ENCODE data around the gene PLEKHM2. TPM values are rescaled to one million over a fixed set of nuclear protein-coding genes. Genes with fewer than 3 reads are reported as not detected.
A peak's percentile ranks its signal among the peaks of the same experiment; 100 is the strongest.

Gene PLEKHM2, protein sequence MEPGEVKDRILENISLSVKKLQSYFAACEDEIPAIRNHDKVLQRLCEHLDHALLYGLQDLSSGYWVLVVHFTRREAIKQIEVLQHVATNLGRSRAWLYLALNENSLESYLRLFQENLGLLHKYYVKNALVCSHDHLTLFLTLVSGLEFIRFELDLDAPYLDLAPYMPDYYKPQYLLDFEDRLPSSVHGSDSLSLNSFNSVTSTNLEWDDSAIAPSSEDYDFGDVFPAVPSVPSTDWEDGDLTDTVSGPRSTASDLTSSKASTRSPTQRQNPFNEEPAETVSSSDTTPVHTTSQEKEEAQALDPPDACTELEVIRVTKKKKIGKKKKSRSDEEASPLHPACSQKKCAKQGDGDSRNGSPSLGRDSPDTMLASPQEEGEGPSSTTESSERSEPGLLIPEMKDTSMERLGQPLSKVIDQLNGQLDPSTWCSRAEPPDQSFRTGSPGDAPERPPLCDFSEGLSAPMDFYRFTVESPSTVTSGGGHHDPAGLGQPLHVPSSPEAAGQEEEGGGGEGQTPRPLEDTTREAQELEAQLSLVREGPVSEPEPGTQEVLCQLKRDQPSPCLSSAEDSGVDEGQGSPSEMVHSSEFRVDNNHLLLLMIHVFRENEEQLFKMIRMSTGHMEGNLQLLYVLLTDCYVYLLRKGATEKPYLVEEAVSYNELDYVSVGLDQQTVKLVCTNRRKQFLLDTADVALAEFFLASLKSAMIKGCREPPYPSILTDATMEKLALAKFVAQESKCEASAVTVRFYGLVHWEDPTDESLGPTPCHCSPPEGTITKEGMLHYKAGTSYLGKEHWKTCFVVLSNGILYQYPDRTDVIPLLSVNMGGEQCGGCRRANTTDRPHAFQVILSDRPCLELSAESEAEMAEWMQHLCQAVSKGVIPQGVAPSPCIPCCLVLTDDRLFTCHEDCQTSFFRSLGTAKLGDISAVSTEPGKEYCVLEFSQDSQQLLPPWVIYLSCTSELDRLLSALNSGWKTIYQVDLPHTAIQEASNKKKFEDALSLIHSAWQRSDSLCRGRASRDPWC
- polyA plus RNA-seq (2011; rRNA removed) (24.4 and 37.1 TPM in 2 replicates), polyA minus RNA-seq (2011; rRNA and poly(A)+ RNA removed) (42.9 and 52.3 TPM in 2 replicates)

- no peaks in the 10 kb centered on the region; the same call in 1 of the 2 replicates for H3K9me3 ChIP-seq (ENCODE audit: control insufficient read depth, insufficient read depth, low read length)
- no peak for TF ChIP-seq CTCF (IDR thresholded peaks at IDR 0.05; ENCODE audit: low read depth, low read length)
- ChIA-PET CTCF (no interaction called here), POLR2A (no interaction called here)
- peak within 1 kb of the TSS; percentile 64 for H3K4me3 ChIP-seq (ENCODE audit: low read depth, low read length)
- H3K27ac ChIP-seq (ENCODE audit: low read depth, low read length): peak within 1 kb of the TSS; percentile 83
- H3K27me3 ChIP-seq (ENCODE audit: control insufficient read depth, insufficient read depth, low read length): no peaks in the 10 kb centered on the region
- DNase-seq (ENCODE audit: low read depth, low spot score): no peak
Observed at GRCh38 chr1:15684042-15684461, at the start of gene PLEKHM2. Gene PLEKHM2, plus strand, starts transcription at chr1:15684320. Its CDS starts 239 bp downstream, at chr1:15684559.

- ChIA-PET POLR2A (no interaction called here), CTCF (no interaction called here)
- H3K27me3 ChIP-seq (ENCODE audit: control insufficient read depth, insufficient read depth, low read length): no peaks in the 10 kb centered on the region
- H3K27ac ChIP-seq (ENCODE audit: low read depth, low read length): no peak overlapping the region
- no peak for TF ChIP-seq CTCF (IDR thresholded peaks at IDR 0.05; ENCODE audit: low read depth, low read length)
- DNase-seq (ENCODE audit: low read depth, low spot score): no peak
- H3K4me3 ChIP-seq (ENCODE audit: low read depth, low read length): no peak overlapping the region
- H3K9me3 ChIP-seq (ENCODE audit: control insufficient read depth, insufficient read depth, low read length): no peaks in the 10 kb centered on the region
Observed at GRCh38 chr1:15636436-15636835, 47.7 kb upstream of the PLEKHM2 start.

GRCh38 chr1:15637826-15638225, 46.3 kb upstream of the PLEKHM2 start:
- ChIA-PET CTCF (no interaction called here), POLR2A (no interaction called here)
- H3K4me3 ChIP-seq (ENCODE audit: low read depth, low read length): no peak overlapping the region
- TF ChIP-seq CTCF (IDR thresholded peaks at IDR 0.05; ENCODE audit: low read depth, low read length): no peak
- H3K9me3 ChIP-seq (ENCODE audit: control insufficient read depth, insufficient read depth, low read length): no peaks in the 10 kb centered on the region
- DNase-seq (ENCODE audit: low read depth, low spot score): no peak
- H3K27me3 ChIP-seq (ENCODE audit: control insufficient read depth, insufficient read depth, low read length): no peaks in the 10 kb centered on the region
- no peak overlapping the region for H3K27ac ChIP-seq (ENCODE audit: low read depth, low read length)

DNA sequence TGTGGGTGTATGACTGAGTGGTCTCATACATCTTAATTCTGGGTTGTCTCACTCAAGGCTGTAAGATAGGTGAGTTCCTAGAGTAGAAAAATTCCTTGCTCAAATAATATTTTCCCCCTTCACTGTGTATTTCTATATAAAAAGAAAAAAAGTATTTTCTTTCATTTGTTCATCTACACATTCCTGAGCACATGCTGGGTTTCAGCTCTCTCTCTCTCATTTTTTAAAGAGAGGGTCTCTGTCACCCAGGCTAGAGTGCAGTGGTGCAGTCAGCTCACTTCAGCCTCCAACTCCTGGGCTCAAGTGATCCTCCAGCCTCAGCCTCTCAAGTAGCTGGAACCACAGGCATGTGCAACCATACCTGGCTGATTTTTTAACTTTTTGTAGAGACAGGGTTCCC, 44.9 kb upstream of the PLEKHM2 start:
- Histone ChIP-seq H3K27ac (ENCODE audit: low read depth, low read length) (no peak overlapping the region), H3K4me3 (ENCODE audit: low read depth, low read length) (no peak overlapping the region), H3K27me3 (ENCODE audit: control insufficient read depth, insufficient read depth, low read length) (no peaks in the 10 kb centered on the region), H3K9me3 (ENCODE audit: control insufficient read depth, insufficient read depth, low read length) (no peaks in the 10 kb centered on the region)
- TF ChIP-seq CTCF (IDR thresholded peaks at IDR 0.05; ENCODE audit: low read depth, low read length): no peak
- CTCF ChIA-PET: no interaction called here
- POLR2A ChIA-PET: no interaction called here
- no peak for DNase-seq (ENCODE audit: low read depth, low spot score)
